Hematopoietic multipotent progenitor cell treated with erythropoietin and hydrocortisone succinate and interleukin-3 and kit ligand, for 17 days (in vitro differentiated cells): ENCODE results near the gene BTD.

ENCODE experiments used
- DNase-seq: peaks from one replicate; pipeline ENCODE4 v3.0.0-alpha.2; 2015; ENCODE audit warnings: low spot score

Gene BTD

DNA sequence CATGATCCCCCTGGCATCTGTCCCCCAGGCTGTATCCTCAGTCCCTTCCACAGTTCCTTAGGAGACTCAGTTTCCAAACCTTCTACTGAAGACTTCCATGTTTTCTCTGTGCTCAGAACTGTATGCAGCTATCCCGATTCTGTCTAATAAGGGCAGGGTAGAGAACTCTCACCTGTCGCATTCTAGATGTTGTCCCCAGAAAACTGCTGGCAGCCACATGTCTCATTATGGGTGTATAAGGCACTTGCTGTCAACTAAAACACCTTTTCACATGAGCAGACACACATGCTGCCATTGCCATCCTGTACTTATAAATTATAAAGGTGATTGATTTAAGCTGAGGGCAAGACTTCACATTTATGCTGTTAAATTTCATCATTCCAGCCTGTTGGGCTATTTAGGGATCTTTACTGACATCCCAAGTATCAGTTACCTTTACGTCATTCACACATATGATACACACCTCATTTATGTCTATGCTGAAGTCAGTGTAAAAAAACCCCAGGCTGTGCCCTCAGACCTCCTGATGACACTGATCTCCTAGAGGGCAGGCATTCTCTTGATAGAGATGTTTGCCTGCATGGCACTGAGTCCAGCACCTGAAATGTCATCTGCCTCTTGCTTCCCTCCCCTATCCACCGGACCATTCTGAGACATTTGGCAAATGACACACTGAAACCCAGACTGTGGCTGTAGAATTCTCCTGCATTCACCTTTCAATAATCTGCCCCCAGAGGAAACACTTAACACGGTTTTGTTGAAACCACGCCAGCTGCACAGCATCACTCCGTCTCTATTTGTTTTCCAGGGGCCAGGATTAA, 35.8 kb downstream of the BTD start:
- DNase-seq, result no peak

DNA sequence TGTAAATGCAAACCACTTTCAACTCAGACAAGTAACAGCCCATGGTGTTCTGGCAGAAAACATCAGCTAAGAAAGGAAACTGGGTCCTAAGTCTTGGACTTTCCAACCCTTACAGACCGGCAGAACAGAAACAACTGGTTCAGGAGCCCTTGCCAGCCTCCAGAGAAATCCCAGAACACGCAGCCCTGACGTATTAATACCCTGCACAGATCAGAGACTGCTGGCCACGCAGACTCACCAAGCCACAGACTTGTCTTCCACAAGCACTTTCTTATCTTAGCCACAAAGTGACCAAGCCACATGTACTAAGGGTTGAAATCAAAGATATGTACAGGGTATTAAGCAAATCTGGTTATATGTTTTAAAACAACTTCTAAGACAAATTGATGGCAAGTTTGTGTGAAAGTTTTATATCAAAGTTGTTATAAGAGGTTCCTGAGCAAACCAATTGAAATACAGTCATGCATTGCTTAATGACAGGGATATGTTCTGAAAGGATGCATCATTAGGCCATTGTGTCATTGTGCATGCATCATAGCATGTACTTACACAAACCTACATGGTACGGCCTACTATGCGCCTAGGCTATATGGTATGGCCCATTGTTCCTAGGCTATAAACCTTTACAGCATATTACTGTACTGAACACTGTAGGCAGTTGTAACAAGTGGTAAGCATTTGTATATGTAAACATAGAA, 36.8 kb downstream of the BTD start:
- DNase-seq, result no peak

DNA sequence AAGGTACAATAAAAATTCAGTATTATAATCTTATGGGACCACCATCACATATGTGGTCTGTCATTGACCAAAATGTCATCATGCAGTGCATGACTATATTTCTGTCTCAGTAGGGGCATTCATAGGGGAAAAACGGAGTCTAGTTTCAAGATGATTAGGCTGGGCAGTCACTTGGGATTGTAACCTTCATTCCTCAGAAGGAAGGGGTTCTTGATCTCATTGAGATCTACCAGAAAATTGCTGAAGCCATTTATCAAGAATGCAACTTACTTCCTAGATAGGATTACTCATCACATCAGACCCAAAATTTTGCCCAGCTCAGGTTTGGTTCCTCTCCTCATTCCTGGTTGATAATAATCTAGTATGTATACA, 37.3 kb downstream of the BTD start:
- no peak for DNase-seq

DNA sequence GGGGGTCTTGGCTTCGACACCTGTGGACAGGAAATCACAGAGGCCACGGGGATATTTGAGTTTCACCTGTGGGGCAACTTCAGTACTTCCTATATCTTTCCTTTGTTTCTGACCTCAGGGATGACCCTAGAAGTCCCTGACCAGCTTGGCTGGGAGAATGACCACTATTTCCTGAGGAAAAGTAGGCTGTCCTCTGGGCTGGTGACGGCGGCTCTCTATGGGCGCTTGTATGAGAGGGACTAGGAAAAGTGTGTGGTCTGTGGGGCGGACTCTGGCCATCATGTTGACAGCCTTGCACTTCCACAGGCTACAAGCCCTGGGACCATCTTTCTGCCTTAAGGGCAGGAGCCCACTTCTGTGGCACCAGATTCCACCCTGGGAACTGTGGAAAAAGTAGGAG, 43.7 kb downstream of the BTD start:
- DNase-seq, result no peak

DNA sequence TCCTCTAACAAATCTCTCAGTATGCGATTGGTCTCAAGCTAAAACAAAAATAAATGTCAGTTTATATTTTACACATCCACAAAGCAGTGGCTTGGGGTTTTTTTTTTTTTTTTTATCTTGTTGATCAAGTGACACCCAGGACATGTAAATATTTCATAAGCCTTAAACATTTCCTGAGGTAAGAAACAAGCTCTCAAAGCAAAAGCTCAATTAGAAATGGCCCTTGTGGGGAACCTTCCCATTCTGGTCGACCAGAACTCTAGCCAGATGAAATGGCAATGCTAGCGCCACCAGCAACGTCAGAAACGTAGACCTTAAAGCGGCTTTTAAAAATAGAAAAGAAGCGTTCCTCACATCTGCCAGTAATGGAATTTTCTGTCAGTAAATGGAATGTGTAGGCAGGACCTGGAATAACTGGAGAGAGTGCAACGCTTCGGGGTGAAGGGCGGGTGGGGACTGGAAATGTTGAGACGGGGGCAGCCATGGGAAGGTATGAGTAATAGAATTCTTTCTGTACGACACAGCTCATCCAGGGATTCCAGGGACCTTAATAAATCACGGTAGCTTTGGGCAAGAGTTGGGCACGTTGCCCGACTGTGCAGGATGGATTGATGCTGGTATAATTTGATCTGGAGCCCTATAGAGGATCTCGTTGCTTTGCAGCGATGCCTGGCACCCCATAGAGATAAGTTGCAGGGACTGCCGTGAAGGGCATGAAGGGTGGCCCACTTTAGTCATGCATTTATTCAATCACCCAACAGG, 44.4 kb downstream of the BTD start:
- no peak for DNase-seq

DNA sequence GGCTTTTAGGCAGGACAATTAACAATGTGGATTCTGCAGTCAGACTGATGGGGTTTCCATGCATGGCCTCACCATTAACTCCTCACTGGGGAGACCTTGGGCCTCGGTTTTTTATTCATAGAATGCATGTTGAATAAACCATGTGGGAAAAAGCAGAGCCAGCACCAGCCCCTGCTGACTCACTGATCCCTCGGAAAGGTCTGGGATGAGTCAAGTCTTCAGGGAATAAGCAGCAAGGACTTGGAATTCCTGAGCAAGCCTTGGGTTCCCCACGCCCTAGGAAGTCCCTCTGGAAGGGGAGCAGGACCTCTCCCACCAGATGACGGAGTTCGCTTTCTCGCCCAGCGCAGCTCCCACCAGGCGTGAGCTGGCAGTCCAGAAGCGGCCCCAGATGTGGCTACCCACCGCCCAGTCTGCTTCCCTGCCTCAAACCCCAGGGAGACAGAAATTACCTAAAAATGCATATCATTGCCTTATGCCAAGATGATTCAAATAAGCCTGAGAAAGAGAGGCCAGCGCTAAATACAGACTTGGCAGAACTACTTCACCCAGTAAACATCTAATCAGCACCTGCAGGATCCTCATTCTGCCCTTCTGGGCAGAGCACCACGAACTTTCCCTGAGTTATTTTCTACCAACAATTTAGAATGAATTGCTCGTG, 45.4 kb downstream of the BTD start:
- DNase-seq, result no peak

DNA sequence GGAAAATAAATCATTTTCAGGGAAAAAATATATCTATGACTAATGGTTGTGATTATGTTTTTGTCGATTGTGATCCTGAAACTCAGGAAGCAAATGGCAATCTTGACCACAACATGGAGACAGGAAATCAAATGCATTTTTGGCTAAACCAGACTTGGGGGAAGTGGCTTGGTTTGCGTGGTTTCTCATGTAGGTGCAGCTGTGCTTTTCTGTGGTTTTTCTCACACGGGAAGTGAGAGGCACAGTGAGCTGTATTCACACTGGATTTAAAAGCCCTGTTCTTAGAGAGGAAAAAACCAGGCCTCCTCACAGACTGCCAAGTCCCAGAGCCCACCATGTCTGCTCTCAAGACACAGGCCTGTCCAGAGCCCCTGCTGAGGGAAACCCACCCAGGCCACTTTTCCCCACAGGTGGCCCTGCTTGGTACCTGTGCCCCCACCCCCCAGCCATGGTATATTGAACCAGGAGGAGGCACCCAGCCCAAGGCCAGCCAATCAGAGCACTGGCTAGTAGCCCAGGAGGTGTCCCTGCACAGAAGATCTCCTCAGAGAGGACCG, 46.1 kb downstream of the BTD start:
- no peak for DNase-seq

DNA sequence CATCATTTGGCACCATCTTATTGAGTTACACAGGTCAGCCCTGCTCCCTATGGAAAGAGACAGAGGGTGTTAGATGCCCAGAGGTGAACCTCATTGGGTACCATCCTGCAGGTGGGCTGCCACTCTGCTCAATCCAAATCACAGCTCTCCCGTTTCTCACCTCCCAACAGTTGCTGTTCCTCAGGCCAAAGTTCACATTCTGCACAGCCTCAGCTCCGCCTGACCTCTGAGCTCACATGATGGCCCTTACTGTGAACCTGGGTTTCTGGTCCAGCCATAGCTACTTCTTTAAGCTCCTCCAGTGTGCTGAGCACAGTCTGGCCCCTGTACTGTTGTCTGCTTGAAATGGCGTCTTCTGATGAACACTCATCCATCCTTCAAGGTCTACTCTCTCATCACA, 47.8 kb downstream of the BTD start:
- DNase-seq, result no peak

DNA sequence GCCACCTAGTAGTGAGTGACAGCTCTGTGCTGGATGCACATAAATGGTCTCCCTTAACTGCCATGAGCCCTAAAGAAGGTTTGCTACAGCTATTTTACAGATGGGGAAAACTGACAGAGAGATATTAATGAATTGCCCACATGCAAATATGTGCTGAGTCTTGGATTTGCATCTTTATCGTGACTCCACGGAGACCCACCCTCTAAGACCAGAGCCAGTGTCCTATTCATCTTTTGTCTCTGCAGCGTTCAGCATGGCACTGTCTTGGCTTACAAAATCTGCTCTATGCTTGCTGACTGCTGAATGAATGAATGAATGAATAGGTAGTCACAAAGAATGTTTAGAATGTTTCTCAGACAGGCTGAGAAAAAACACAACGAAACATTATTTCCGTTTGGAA, 48.3 kb downstream of the BTD start:
- no peak for DNase-seq

DNA sequence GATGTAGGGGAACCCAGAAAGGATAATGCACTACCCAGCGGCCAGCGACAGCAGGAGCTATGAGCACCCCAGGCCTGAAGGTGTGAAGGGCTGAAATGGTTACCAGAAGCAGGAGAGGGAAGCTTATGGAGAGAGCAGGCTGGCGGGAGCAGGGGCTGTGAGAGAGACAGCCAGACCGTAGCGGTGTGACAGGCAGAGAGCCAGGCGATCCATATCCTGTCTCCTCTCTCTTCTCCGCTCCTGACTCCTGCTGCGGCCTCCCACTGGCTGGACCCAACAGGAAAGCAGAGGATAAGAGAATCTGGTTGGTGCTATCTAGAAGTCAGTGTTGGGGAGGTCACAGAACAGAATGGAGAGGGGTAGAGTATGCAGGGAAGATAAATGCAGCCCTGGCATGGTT, 49.9 kb downstream of the BTD start:
- DNase-seq, result no peak

DNA sequence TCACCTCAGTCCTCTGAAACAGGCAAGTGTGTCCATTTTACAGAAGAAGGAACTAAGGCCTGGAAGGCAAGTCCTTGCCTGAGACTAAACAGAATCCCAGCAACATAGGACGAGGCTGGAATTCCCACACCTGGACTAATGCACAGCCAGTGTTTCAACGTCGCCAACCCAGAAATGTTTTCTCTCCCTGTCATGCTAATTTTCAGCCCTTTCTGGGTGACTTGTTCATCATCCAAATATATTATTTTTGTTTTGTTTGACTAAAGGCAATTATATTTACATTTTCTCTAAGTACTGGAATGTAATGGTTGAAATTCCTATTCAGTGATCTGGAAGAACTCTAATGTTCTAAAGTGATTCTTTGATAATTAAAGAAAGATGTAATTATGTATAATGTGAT, 51.8 kb downstream of the BTD start:
- DNase-seq, result no peak

DNA sequence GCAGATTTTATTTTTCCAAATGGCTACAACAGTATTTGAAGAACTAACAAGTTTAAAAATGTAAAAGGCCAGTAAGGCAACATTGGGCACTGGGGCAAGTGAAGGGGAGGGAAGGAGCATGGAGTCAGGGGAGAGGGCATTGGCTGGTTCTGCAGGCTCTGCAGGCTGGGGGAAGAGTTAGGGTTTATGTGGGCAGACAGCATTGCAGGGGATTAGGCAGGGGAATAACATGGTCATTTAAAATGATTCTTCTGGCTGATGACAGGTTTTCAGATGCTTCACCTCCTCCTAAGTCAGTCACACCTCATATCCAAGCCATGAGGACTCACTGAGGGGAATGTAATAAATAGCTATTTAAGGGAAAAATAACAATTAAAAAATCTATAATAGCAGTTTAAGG, 52.6 kb downstream of the BTD start:
- no peak for DNase-seq

DNA sequence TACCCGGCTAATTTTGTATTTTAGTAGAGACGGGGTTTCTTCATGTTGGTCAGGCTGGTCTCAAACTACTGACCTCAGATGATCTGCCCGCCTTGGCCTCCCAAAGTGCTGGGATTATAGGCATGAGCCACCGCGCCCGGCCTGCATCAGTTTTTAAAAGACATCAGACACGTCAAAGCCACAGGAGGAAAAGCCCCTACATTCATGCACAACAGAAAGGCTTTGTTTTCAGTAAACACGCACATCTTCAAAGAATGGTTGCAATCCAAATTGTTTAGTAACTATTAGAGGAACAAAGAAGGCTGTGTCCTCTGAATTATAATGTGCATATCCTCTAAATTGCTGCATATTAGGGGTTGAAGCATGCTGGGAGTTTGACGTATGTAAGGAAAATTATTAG, 53.3 kb downstream of the BTD start:
- DNase-seq, result no peak

DNA sequence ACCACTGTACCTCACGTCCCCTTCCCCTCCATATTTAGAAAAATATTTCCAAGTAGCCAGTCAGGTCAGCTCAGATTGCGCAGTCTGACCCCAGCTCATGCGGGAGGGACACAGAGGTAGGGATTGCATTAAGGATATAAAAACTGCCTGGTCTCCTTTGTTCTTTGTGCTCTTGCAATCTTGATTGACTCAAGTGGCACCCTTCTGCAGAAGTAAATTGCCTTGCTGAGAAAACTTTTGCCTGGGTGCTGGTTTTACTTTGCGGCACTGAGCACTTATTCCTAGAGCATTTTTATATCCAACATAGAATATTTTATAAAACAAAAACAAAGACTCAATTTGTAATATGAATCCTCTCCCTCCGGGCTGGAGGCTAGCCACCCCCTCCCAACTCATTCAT, 54.8 kb downstream of the BTD start:
- DNase-seq, result no peak

DNA sequence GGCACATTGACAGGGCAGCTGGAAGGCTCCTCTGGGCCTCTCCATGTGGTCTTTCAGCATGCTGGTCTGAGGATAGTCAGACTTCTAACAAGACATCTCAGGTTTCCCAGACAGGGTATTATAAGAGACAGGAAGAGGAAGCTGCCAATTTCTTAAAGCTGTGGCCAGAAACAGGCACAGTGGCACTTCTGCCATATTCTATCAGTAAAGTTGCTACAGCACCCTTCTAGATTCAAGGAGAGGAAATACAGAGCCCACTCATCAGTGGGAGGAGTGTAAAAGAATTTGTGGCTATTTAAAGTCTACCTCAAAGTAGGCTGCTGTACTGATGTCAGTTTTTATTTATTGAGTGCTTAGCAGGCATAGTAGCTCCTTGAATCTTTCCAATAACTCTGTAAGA, 55.5 kb downstream of the BTD start:
- DNase-seq, result no peak

DNA sequence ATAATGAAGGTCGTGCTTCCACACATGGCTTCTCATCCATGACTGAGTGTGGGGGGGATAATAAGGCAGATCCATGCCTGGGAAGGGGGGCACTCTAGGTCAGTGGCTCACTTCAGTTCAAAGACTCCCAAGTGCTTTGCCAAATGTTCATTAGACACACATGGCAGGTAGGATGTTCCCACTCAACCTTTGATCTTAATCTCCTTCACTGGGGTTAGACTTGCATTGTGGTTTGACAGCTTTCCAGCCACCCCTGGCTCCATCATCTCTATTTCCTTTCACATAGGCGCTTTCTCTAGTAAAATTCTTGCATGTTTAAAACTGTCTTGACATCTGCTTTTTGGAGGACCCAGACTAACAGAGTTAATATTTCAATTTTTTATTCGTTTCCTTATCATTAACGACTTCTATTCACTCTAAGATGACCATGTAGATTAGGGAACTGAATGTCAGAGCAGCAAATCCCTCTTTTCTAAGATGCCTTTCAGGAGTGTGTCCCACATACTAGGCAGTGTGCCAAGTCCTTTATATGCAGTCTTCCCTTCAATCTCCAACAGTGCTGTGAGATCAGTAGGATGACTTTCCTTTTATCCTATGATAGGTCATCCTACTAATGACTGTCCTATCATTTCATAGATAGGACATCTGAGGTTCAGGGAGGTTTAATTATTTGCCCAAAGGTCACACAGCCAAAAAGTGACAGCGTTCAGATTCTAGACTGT, 57.9 kb downstream of the BTD start:
- DNase-seq, result no peak

DNA sequence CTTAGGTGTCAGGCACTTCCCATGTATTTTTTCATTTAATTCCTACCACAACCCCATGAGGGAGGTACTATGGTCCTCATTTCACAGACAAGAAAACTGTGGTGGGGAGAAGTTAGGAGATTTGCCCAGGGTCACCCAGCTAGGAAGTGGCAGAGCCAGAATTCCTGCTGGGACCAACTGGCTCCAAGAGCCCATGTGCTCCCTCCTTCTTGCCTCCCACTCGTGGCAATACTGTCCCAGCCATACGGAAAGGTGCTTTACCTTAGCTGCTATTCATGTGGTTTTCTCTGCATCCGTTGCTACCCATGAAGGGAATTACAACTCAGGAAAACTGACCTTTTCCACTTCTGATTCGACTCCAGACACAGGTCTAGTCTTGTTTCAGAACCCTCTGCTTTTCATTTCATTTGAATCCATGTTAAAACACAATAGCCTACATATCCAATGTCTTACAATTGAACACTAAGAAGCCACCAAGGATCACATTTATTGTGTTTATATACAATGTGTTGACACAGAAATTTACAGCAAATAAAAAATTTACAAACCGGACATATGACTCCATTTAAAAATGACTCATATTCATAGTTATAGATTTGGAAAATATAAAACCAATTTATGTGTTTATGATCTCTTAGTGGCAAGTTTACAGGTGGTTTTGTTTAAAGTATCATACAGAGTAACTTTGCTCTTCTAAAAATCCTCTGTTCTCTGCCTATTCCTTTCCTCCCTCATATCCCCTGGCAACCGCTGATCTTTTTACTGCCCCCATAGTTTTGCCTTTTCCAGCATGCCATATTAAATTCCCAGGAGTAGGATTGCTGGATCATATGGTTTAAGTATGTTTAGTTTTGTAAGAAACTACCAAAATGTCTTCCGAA, 58.8 kb downstream of the BTD start:
- no peak for DNase-seq

DNA sequence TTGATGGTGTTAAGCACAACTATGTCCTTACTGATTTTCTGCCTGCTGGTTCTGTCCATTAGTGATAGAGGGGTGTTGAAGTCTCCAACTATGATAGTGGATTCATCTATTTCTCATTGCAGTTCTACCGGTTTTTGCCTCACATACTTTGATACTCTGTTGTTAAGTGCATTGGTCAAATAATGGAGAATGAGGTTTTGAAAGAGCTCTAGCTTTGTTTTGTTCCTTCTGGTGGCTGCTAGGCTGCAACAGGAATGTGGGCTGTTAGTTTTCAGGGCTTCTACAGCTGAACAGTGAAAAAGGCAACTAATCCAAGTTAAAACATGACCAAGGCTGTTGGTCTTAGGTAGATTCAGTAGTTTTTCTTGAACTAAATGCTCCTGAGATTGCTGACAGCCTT, 62.6 kb downstream of the BTD start:
- no peak for DNase-seq

DNA sequence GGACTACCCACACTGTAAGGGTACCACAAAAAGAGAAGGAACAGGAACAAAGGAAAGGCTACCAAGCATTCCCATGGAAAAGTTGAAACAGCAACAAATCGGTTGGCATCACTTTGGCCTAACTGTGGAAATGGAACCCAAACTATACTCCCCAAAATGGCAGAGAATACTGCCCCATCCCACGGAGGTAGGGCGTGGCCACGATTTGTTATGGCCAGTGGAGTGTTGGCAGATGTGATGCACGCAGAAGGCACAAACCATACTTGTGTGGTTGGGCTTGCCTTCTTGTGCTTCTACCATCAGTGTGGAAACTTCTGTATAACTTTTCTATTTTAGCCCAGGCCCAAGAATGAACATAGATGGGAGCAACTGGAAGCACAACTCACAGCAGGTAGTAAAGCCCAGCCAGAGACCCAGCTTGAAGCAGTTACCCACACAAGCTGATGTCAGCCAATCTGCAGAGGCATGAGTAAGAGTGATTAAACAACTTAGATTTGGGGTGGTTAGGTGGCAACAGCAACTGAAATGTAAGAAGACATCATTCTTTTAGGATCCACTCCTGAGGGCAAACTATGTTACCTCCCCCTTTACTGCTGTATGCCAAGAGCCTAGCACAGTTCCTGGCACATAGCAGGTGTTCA, 64.1 kb downstream of the BTD start:
- no peak for DNase-seq

DNA sequence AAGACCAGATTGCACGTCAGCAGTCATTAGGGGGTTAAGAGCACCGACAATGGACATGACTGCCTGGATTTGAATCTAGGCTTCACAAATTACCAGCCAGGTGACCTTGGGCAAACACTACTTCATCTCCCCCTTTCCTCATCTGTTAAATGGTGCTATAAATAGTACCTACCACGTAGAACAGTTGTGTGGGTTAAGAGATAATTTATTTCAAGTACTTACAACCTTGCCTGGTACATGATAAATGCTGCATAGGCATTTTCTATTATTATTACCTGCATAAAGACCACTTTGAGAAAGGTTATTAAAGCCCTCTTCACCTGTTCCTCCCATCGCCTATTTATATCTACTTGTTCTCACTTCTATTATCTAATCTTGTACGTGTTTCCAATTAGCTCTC, 64.7 kb downstream of the BTD start:
- DNase-seq, result no peak
